Activated CD4-positive, alpha-beta T cell treated with anti-CD3 and anti-CD28 coated beads for 48 hours (primary cell): ENCODE data around the gene TRAF5.
A peak's percentile ranks its signal among the peaks of the same experiment; 100 is the strongest.
"Not testable (repeated sequence)": the region's sequence is repeated elsewhere in the genome, so short reads cannot be mapped to it uniquely, and the experiment has no call there.

Experiments
- DNase-seq: peaks from one replicate; pipeline ENCODE4 v3.0.0-alpha.2; 2020

The TRAF5 gene, protein sequence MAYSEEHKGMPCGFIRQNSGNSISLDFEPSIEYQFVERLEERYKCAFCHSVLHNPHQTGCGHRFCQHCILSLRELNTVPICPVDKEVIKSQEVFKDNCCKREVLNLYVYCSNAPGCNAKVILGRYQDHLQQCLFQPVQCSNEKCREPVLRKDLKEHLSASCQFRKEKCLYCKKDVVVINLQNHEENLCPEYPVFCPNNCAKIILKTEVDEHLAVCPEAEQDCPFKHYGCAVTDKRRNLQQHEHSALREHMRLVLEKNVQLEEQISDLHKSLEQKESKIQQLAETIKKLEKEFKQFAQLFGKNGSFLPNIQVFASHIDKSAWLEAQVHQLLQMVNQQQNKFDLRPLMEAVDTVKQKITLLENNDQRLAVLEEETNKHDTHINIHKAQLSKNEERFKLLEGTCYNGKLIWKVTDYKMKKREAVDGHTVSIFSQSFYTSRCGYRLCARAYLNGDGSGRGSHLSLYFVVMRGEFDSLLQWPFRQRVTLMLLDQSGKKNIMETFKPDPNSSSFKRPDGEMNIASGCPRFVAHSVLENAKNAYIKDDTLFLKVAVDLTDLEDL

DNA sequence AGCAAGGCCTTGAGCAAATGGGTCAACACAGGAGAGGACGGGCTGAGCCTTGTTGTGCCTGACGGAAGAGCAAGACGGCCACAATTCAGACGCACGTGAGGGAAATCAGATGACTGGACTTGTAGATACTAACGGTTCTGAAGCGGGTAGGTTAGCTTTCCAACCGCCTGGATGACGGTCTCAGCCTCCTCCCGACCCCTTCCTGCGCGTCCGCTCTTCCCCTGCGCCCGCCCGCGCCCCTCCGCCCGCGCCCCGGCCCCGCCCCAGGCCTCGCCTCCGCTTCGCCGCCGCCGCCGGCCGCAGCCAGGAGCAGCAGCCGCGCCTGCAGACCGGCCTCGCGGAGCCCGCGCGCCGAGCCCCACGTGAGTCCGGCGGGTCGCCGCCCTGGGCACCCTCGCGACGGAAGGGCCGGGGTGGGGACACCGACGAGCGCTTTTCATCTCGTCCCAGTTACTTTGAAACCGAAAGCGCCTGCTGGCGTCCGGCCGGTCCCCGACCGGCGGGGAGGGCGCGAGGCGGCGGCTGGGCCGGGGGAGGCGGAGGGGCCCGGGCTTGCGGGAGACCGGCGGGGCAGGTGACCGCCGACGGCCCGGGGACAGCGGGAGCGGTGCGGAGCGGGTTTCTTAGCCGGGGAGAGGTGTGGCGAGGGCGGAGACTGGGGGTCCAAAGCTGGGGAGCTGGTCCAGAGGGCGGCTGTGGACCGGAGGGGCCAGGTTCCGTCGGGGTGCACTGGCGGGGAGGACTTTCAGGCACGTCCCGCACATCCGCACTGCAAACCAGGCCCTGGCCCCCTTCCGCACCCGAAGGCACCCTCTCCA, at the start of gene TRAF5:
Gene TRAF5, plus strand, starts transcription at position 306 of the 818 bp plus-strand sequence. CDS start 26,407 bp downstream, outside the sequence.
- peak; percentile 61 for DNase-seq

DNA sequence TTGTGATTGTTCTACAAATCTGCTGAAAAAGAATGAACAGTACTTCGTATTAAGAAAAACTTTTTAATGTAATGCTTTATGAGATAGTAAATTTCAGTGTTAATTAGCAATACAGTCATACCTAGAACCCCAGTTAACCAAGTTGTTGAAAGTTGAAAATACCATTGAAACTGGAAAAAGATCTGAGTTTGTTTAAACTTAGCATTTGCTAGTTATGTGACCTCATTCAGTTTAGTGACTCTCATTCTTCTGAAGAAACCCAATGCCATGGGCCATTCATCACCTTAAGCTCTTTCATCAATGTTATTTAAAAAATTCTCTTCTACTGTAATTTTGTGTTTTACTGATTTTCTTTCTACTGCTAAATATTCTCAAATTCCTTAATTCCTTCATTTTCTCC, 47.3 kb upstream of the TRAF5 start:
- no peak for DNase-seq

DNA sequence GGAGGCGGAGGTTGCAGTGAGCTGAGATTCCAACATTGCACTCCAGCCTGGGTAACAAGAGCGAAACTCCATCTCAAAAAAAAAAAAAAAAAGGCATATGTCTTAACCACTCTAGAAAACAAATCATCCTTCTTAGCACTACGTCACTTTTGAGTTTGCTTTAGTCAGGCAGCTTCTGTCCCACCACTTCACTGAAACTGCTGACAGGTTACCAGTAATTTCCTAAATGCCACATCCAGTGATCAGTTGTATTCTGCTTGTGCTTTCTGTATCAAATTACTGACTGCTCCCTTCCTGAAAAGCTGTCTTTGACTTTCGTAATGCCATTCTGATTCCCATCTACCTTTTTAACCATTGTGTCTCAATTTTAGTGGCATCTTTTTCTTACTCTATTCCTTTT, 45.7 kb upstream of the TRAF5 start:
- peak; percentile 30 for DNase-seq

DNA sequence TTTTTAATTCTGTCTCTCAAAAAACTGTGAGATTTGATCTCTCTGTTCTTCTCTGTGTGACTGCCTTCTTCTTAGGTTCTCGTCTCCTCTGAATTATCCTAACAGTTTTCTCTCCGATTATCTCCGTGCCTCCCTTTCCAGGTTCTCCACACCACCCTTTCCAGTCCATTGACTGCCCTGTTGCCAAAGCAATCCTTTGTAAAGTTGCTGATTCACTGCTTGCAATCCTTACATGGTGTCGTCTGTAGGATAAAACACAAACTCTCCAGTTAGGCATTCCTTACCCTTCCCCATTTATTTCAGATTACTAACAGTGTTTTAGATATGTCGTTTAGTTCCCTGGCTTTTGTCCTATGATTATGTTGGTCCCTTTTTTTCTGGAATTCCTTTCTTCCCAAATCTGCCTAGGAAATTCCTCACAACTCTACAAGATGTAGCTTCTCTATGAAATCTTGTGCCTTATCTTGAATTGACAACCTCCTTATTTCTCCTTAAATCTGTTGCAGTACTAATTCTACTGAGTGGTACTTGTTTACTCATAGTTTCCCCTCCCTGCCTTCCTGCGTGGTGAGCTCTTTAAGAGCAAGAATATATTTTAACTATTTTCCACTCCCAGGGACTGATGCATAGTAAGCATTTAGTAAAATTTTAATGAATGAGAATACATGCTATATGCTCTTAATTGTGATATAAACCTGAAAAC, 45.2 kb upstream of the TRAF5 start:
- DNase-seq: peak; percentile 17

DNA sequence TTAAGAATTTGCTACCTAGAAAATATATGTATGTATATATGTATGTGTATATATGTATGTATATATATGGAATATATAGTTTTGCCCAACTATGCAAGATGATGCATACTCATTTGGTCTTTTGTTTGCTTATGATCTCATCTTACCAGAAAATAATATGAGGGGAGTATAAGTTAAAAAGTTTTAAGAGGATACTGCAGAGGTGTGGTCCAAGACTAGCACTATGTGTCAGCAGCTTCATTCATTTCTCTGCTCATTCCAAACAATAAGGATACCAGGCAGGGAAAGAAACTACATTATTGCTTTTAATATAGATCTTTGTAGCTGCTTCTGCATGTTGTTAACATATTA, 44.6 kb upstream of the TRAF5 start:
- DNase-seq: no peak

DNA sequence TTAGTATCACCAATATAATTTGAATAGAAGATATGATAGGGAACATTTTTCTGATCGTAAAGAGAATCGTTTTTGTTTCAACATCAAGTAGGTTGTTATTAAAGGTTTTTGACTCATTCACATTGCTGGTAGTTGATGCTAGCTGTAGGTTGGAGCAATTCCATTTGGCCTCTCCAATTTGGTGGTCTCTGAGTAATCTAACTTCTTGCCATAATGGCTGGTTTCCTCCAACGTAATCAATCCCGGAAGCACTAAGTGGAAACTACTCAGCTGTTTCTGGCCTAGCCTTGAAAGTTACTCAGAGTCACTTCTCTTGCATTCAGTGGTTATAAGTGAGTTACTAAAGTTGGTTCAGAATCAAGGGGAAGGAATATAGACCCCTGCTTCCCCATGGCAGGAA, 41.4 kb upstream of the TRAF5 start:
- no peak for DNase-seq

DNA sequence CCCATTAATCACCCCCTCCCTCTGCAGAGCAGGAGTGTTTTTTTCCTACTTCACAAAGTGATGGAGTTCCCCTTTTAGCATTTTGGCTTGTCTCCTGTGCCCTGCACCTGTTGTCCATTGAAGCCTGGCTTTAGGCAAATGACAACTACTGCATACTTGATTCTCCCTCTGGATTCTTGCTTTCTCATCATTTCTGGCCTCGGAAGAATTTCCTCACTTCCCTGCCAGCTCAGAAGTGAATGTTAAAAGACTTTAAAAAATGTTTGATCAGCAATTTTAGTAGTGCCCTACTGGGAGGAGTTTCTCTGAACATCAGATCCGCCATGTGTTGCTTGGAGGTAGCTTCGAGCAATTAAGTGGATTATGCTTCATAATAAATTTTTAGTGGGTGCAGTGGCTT, 39.4 kb upstream of the TRAF5 start:
- no peak for DNase-seq

DNA sequence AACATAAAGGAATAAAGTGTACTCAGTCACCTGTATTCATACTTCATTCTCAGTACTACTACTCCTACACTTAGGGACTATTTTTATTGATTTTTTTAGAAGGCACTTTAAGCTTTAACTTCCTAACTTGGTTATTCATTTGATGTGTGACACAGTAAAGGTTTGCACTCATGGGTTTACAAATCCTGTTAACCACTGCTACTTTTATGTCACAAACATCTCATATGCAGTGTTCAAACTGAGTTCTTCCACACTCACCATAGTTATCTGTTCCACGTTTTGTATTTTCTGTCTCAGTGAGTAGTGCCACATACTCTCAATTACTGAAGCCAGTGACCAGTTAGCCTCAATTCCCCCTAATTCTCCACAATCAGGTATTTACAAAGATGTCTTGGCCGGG, 34.2 kb upstream of the TRAF5 start:
- DNase-seq: no peak

DNA sequence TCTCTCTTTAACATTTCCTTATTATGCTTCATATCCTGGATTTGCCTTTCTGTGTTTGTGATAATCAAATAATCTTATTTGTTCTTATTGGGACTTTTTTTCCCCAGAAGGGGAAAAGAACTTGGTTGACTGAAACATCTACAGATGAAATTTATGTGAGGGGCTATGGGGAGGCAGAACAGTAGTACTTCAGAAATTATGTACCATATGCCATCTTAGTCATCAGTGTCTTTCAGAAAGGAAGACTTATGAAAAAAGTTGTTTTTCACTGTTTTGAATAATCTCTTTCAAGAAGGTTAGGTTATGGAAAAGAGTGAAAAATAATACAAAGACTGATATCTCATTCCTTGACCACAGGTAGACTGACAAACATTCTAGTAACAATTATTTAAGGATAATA, 30.2 kb upstream of the TRAF5 start:
- no peak for DNase-seq

DNA sequence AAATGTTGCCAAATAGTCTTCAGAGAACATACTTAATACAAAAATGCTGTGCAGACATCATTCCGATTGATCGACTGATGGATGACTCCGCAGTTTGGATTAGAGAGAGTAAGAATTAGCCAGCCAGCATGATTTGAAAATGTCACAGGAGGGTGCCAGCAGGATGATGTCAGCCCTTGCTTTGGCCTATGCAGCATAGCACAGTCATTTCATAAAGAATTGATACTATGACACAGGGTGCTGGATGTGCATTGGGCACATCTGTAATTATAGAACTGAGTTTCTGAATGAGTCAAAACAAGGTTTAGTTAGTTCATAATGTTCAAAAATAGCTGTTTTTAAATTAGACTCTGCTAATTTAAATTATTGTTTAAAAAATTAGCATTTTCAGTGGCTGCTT, 21.6 kb upstream of the TRAF5 start:
- DNase-seq: peak; percentile 72

DNA sequence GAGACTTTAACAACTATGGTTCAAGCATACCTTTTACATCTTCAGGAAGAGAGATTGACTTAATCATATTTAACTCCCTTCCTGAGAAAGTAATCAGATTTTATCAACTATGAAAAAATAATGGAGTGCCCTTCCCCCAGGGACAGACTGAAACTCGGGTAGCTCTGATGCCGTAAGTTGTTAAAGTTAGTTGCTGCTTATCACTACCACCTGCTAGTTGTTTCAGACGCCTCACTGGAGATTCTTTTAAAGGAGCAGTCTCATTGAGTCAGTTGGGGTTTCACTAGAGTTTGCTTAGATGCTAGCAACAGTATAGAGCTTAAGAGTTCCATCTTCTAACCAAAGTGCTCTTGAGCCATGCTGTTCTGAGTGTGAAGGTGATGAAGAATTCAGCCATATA, 17.0 kb upstream of the TRAF5 start:
- no peak for DNase-seq

DNA sequence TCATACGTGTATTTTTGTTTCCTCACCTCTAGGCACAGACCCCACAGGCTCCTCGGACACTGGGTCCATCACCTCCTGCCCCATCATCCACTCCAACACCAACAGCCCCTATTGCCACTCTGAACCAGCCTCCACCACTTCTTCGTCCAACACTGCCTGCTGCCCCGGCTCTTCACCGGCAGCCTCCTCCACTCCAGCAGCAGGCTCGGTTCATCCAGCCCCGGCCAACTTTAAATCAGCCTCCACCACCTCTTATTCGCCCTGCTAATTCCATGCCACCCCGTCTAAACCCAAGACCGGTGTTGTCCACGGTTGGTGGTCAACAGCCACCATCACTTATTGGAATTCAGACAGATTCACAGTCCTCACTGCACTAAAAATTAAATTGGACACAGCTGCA, 13.2 kb upstream of the TRAF5 start:
- DNase-seq: no peak

DNA sequence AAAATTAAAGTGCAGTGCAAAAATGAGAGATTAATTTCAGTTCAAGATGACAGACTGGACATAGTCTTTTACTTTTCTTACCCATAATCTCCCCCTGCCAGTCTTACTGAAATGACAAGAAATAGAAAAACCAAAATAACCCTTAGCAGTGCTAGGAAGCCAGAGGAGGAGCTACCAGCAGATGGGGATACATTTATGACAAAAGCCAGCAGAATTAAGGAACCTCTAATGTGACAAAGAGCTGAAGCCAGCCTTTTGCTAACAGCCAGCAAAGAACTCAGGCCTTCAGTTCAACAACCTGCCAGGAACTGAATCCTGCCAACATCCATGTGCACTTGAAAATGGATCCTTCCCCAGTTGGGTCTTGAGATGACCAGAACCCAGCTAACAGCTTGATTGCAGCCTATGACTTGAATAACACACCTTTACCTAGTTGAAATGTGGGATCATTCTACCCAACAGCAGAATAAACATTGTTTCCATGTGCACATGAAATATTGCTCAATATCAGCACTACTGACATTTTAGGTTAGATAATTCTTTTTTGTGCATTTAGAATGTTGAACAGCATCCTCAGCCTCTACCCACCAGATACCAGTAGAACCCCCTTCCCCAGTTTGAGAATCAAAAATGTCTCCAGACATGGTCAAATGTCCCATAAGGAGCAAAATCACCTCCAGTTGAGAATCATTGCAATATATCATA, 7.9 kb upstream of the TRAF5 start:
- DNase-seq: no peak

DNA sequence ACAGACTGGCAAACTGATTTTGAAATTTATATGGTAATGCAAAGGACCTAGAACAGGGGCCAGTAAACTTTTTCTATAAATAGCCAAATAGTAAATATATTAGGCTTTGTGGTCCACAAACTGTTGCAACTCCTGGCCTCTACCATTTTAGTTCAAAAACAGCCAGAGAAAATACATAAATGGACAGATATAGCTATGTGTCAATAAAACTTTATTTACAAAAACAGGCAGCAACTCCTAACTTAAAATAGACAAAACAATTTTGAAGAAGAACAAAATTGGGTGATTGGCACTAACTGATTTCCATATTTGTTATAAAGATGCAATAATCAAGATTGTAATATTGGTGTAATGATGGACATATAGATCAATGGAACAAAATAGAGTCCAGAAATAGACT, 6.7 kb upstream of the TRAF5 start:
- no peak for DNase-seq

DNA sequence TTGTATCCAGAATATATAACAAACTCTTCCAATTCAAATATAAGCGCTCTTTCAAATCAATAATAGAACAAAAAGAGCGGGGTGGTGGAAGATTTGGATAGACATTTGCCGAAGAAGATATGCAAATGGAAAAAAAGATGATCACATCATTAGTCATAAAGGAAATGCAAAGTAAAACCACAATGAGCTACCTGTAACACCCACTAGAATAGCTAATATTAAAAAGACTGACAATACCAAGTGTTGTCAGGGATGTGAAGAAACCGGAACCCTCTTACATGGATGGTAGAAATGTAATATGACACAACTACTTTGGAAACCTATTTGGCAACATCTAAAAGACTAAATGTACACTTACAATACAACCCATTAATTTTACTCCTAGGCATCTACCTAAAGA, 5.7 kb upstream of the TRAF5 start:
- DNase-seq: no peak

DNA sequence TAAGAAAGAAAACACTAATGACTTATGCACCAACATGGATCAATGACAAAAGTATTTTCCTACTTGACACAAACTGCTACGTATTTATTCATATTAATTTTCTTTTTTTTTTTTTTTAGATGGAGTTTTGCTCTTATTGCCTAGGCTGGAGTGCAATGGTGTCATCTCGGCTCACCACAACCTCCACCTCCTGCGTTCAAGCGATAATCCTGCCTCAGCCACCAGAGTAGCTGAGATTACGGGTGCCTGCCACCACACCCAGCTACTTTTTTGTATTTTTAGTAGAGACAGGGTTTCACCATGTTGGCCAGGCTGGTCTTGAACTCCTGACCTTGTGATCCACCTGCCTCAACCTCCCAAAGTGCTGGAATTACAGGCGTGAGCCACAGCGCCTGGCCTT, 5.0 kb upstream of the TRAF5 start:
- DNase-seq: not testable (repeated sequence)

DNA sequence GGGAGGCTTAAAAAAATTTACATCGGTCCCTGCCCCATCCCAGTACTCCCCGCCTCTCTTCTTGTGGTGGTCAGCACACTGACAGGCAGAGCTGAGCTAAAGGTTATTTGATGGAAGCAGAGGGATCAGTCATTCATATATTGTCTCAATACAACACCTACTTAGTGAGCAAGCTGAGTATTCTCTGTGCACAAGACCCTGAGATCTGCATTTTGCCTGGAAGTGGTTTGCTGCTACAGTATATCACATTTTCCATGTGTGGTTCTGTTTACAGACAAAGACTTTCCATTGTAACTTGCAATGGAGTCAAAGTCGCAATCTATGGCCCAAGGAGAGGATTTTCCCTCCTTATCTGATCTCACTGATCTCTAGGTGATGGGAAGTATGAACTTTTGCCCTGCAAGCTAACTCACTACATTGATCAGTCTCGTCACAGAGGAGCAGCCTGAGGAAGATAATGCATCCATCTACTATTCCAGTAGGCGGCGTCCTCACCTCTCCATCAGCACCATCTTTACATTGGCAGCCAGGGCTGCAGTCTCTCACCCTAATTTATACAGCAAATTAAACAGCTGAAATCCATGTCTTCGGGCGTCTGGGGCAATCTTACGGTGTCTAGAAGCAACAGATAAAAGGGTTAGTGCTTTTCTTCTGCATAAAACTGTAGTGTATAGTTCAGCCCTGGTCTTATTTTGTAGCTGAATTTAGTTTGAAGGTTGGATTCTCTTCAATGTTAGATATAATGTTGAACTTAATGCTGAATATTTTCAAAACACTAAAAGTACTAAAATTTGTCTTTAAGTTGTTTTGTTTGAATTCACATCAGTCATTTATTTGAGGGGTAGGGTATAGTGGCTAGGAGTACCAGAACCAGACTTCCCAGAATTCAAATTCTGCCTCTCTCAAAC, 3.2 kb upstream of the TRAF5 start:
- DNase-seq: peak; percentile 76

DNA sequence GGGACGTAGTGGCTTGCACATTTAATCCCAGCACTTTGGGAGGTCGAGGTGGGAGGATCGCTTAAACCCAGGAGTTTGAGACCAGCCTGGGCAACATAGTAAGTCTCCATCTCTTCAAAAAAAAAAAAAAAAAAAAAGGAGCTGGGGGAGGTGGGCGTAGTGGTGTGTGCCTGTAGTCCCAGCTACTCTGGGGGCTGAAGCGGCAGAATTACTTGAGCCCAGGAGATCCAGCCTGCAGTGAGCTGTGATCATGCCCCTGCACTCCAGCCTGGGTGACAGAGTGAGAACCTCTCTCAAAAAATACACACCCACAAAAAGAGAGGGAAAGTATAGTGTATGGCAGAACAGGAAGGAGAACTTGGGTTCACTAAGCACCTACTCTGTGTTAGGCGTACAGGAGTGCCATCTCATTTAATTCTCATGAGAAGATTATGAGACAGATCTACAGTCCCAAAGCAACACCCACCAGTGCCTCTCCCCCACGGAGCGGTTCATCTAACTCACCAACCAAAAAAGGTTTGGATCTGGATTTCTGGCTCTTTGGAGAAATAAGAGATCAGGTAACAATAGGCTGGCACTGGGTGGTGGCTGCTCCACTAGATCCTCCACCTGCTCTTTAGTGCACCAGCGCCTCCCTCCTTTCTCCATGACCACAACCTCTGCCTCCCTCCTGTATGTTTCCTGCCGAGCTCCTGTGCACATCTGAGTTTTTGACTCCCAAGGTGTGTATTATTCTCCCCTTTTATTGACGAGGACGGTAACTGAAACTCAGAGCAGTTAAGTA, 1.4 kb upstream of the TRAF5 start:
- DNase-seq: no peak

DNA sequence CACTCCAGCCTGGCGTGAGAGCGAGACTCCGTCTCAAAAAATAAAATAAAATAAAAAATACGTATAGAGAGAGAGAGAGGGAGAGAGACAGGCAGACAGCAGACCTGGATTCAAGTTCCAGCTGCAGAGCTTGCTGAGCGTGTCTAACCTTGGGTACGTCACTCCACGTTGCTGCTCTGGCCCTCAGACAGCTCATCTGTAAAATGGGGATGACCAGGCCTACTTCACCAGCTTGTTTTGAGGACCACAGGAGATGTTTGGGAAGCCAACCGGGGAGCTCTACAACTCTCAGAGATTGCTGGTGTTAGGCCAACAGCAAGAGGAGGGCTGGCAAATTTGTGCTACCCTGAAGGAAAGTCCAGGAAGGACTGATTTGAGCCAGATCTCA, 499 bp upstream of the TRAF5 start:
- DNase-seq: no peak

DNA sequence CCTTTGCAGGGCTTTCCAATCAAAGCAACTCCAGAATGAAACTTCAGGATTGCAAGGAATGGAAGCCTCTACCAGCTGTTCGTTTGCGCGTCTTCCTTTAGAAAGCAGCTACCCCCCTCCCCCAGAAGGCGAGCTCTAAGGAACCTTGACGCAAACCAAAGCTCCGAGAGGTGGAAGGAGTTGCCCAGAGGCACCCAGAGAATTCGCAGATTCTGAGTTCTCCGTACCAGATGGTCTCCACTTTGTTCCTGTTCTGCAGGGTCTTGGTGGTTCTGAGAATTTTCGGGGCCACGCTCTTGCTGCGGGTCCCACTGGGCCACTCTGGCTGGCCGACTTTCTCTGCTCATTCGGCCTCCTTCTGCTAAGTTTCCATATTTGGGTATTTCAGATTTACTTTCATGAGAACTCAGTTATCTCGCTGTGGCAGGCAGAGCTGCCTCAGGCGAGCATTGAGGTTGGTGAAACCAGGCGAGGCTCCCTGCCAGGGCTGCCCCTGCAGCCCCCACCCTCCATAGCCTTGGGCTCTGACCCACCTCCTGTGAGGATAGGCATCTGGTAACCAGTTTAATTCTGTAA, 801 bp downstream of the TRAF5 start:
- DNase-seq: peak; percentile 48
